Gastroesophageal sphincter (tissue), 3 donors: ENCODE measurements around the gene UNC93A.

Experiments used
- CTCF ChIP-seq, 4 experiments: fragments of 200-600 bp in 2 of 4; fragments of 450-650 bp in 2 of 4; sonication (generic) in 1 of 4; IDR thresholded peaks; one replicate each; pipeline ENCODE4 v1.5.1; 2017 to 2019; ENCODE audit warnings: antibody characterized with exemption in 4 of 4, mild to moderate bottlenecking in 2 of 4, moderate library complexity in 2 of 4
- POLR2A ChIP-seq, 2 donors: fragments of 450-650 bp; IDR thresholded peaks; one replicate each; pipeline ENCODE4 v1.6.1; 2017; ENCODE audit warnings: antibody characterized with exemption in 2 of 2, mild to moderate bottlenecking in 2 of 2, moderate library complexity in 1 of 2

GRCh38 chr6:167350731-167351655 is 59.9 kb downstream of the UNC93A start:
- peak; percentile 19 to 83 (median 54) for TF ChIP-seq CTCF (IDR thresholded peaks at IDR 0.05)
- TF ChIP-seq POLR2A (IDR thresholded peaks at IDR 0.05), result no peak
